Keratinocyte (primary cell): Measurements from ENCODE around the gene MOG. TPM values are rescaled to one million over a fixed set of nuclear protein-coding genes. Genes with fewer than 3 reads are reported as not detected.

Source experiments
- DNase-seq: peaks from one replicate; pipeline ENCODE4 v3.0.0-alpha.2; 2011; ENCODE audit warnings: low read depth, missing footprints, low spot score
- FAIRE-seq: peaks from 2 replicates; lab custom pipeline; 2011; peaks lifted over from hg19 to GRCh38; lab: Jason Lieb, UNC
- H2AFZ ChIP-seq: 2 replicates; pipeline ENCODE4 v1.6.0; 2012; ENCODE audit warnings: low read length, control low read depth, inconsistent platforms; ENCODE audit not compliant: control insufficient read depth
- H3K27ac ChIP-seq: 2 replicates; pipeline ENCODE4 v1.5.1; 2011; ENCODE audit warnings: low read length; ENCODE audit not compliant: control insufficient read depth, insufficient read depth
- H3K27me3 ChIP-seq: 3 replicates; pipeline ENCODE4 v1.6.0; 2011; ENCODE audit warnings: low read length; ENCODE audit not compliant: control insufficient read depth, insufficient read depth; ENCODE audit errors: extremely low read depth
- H3K36me3 ChIP-seq, 2 experiments: 2 replicates in 1 of 2; 3 replicates in 1 of 2; pipeline ENCODE4 v1.5.1; 2011; ENCODE audit warnings: low read length in 2 of 2, mild to moderate bottlenecking in 1 of 2; ENCODE audit not compliant: control insufficient read depth in 2 of 2, insufficient read depth in 2 of 2; ENCODE audit errors: extremely low read depth in 1 of 2
- H3K4me1 ChIP-seq: 3 replicates; pipeline ENCODE4 v1.5.1; 2011; ENCODE audit warnings: low read length; ENCODE audit not compliant: control insufficient read depth, insufficient read depth; ENCODE audit errors: extremely low read depth
- H3K4me2 ChIP-seq: 3 replicates; pipeline ENCODE4 v1.6.0; 2011; ENCODE audit warnings: low read depth, low read length; ENCODE audit not compliant: control insufficient read depth, insufficient read depth; ENCODE audit errors: extremely low read depth
- H3K4me3 ChIP-seq, 3 experiments: fragments of 200-600 bp in 1 of 3; sonication (generic) in 1 of 3; 2 replicates in 2 of 3; 3 replicates in 1 of 3; pipeline ENCODE4 v1.5.1; 2011 to 2016; ENCODE audit warnings: low read length in 3 of 3, mild to moderate bottlenecking in 3 of 3, control low read depth in 2 of 3, inconsistent platforms in 1 of 3, low read depth in 1 of 3, mixed read lengths in 1 of 3, mixed run types in 1 of 3, moderate library complexity in 1 of 3; ENCODE audit not compliant: control insufficient read depth in 2 of 3, insufficient read depth in 2 of 3; ENCODE audit errors: extremely low read depth in 1 of 3
- H3K79me2 ChIP-seq: 2 replicates; pipeline ENCODE4 v1.6.0; 2012; ENCODE audit warnings: low read length; ENCODE audit not compliant: control insufficient read depth, insufficient read depth
- H3K9ac ChIP-seq: 3 replicates; pipeline ENCODE4 v1.6.0; 2011; ENCODE audit warnings: low read length; ENCODE audit not compliant: control insufficient read depth, insufficient read depth; ENCODE audit errors: extremely low read depth
- H3K9me1 ChIP-seq: 3 replicates; pipeline ENCODE4 v1.6.0; 2011; ENCODE audit warnings: low read length; ENCODE audit not compliant: control insufficient read depth, insufficient read depth; ENCODE audit errors: extremely low read depth
- H3K9me3 ChIP-seq: 2 replicates; pipeline ENCODE4 v1.5.1; 2012; ENCODE audit warnings: low read depth, low read length; ENCODE audit not compliant: control insufficient read depth
- H4K20me1 ChIP-seq: 3 replicates; pipeline ENCODE4 v1.6.0; 2011; ENCODE audit warnings: low read length; ENCODE audit not compliant: control insufficient read depth, insufficient read depth; ENCODE audit errors: extremely low read depth
- EZH2 ChIP-seq: IDR thresholded peaks from one replicate; pipeline ENCODE4 v1.6.1; 2012; ENCODE audit warnings: inconsistent platforms, mild to moderate bottlenecking, low read length, moderate library complexity
- dilution Hi-C: fragments of 300-500 bp; cut with MboI; formaldehyde crosslinking; loops from one replicate; pipeline ENCODE4 v1.7.0; 2020; ENCODE audit warnings: low sequenced_read_pairs; ENCODE audit not compliant: extremely low pct_ligation_motif_present
- polyA plus RNA-seq, 5 experiments: library from polyadenylated mRNA; depleted of rRNA in 3 of 5; stranded (reverse) in 3 of 5; stranded (forward) in 1 of 5; unstranded in 1 of 5; fragments of >200 nt; gene quantifications; 1 replicate in 1 of 5; 2 replicates in 3 of 5; 3 replicates in 1 of 5; pipeline versions ENCODE4 v1.2.1 to v1.2.3, GENCODE V29; 2011 to 2012; ENCODE audit warnings: missing spikeins in 2 of 5, low read depth in 1 of 5, low replicate concordance in 1 of 5
- TF ChIP-seq, protein P1 (sequence below), 3 experiments: IDR thresholded peaks in 1 of 3; conservative IDR thresholded peaks in 1 of 3; optimal IDR thresholded peaks in 1 of 3; 2 replicates in 2 of 3; 3 replicates in 1 of 3; pipeline versions ENCODE3 to v1.5.1; 2011; ENCODE audit warnings: low read length in 3 of 3, mild to moderate bottlenecking in 3 of 3, moderate library complexity in 2 of 3, control low read depth in 1 of 3, inconsistent platforms in 1 of 3; ENCODE audit not compliant: insufficient read depth in 2 of 3; ENCODE audit errors: extremely low read depth in 1 of 3

MOG gene
- polyA plus RNA-seq, 1 donor (not counting 4 experiments of a cell fraction or from before 2014, with no cell fraction given): not detected

DNA sequence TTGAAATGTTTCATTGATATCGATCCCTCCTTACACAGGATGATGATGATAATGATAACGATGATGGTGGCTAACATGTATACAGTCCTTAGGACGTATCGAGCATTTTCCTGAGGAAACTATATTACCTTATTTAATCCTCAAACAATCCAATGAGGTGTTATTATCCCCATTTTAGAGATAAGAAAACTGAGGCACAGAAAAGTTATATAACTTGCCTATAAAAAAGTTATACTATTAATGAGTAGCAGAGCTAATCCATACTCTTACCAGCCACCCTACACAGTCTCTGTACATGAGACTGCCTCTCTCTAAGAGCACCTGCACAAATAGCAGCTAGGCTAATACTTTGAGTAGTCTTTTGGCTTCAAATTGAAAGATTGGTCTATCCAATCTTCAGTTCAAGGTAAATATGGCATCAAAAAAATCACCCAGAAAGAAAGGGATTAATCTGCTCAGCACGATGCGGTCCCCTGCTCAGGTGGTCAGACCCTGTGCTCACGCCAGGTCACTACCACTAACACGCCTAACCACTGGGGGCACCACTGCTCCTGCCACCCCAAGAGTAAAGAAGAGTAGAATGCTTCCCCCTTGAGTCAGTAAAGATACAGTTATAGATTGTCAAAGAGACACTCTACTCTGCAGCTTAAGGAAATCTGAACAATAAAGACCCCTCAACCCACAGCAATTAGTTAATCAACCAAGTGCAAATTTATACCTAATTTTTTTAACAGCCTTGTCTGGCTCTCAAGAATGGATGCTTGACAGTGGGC, 38.9 kb upstream of the MOG start:
- H3K36me3 ChIP-seq: peaks cover 20 to 29% of the 10 kb centered on the region in 2 experiments

DNA sequence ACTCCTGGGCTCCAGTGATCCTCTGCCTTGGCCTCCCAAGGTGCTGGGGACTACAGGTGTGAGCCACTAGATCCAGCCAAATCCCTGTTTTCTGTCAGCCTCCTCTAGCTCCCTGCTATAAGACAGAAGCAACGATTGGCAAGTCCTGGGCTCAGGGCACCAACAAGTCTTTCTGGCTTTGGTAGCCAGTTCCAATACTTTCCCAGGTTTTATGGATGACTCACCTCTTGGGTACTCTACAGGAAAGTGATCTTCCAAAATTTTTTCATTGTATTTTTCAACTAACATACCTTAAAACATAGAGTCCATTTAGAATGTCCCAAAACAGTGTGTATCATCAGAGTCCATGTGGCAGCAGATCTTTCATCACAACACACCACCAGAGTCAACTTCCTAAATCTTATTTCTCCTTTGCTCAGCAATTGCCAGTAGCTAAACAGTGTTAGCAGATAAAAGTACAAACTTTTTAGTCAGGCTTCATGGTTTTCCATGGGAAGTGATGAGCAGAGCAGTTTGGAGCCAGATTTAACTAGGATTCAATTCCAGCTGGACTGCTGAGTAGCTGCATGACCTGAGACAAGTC, 37.2 kb upstream of the MOG start:
- dilution Hi-C loops: no loop called here
- H3K9ac ChIP-seq: no peak overlapping the region
- no peak overlapping the region for H3K4me3 ChIP-seq
- no peak overlapping the region for H3K27ac ChIP-seq
- TF ChIP-seq EZH2: no peak
- TF ChIP-seq, protein P1, sequence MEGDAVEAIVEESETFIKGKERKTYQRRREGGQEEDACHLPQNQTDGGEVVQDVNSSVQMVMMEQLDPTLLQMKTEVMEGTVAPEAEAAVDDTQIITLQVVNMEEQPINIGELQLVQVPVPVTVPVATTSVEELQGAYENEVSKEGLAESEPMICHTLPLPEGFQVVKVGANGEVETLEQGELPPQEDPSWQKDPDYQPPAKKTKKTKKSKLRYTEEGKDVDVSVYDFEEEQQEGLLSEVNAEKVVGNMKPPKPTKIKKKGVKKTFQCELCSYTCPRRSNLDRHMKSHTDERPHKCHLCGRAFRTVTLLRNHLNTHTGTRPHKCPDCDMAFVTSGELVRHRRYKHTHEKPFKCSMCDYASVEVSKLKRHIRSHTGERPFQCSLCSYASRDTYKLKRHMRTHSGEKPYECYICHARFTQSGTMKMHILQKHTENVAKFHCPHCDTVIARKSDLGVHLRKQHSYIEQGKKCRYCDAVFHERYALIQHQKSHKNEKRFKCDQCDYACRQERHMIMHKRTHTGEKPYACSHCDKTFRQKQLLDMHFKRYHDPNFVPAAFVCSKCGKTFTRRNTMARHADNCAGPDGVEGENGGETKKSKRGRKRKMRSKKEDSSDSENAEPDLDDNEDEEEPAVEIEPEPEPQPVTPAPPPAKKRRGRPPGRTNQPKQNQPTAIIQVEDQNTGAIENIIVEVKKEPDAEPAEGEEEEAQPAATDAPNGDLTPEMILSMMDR (optimal IDR thresholded peaks at IDR 0.05 in 1 of 3, IDR thresholded peaks at IDR 0.05 in 1 of 3, conservative IDR thresholded peaks at IDR 0.05 in 1 of 3; ENCODE audit: extremely low read depth in 1 of 3, insufficient read depth in 2 of 3, low read length in 3 of 3): no peak
- no peak for FAIRE-seq
- no peaks in the 10 kb centered on the region for H4K20me1 ChIP-seq
- H3K4me2 ChIP-seq: no peak overlapping the region
- no peak overlapping the region for H2AFZ ChIP-seq
- H3K9me1 ChIP-seq: no peaks in the 10 kb centered on the region
- H3K9me3 ChIP-seq: no peaks in the 10 kb centered on the region
- no peaks in the 10 kb centered on the region for H3K79me2 ChIP-seq
- no peaks in the 10 kb centered on the region for H3K27me3 ChIP-seq
- H3K36me3 ChIP-seq: peaks cover 26 to 32% of the 10 kb centered on the region in 2 experiments
- H3K4me1 ChIP-seq: no peaks in the 10 kb centered on the region
- no peak for DNase-seq

More for the DNA sequence above, 38.9 kb upstream of the MOG start:
- Histone ChIP-seq H4K20me1 (no peaks in the 10 kb centered on the region), H3K4me3 (no peak overlapping the region), H3K27me3 (no peaks in the 10 kb centered on the region), H3K79me2 (no peaks in the 10 kb centered on the region), H3K9me1 (no peaks in the 10 kb centered on the region), H3K4me2 (no peak overlapping the region), H3K27ac (no peak overlapping the region), H3K4me1 (no peaks in the 10 kb centered on the region), H3K9me3 (no peaks in the 10 kb centered on the region), H2AFZ (no peak overlapping the region), H3K9ac (no peak overlapping the region)
- no peak for FAIRE-seq
- DNase-seq: no peak
- dilution Hi-C loops: no loop called here
- TF ChIP-seq, protein P1 (optimal IDR thresholded peaks at IDR 0.05 in 1 of 3, IDR thresholded peaks at IDR 0.05 in 1 of 3, conservative IDR thresholded peaks at IDR 0.05 in 1 of 3; ENCODE audit: extremely low read depth in 1 of 3, insufficient read depth in 2 of 3, low read length in 3 of 3): peak in 2 of 3 experiments; percentile 7 to 36
- TF ChIP-seq EZH2: no peak
